Measurements from ENCODE around the gene MDFIC.

The MDFIC gene

GRCh38 chr7:115066634-115067033 is 144.7 kb downstream of the MDFIC start:
- H3F3A ChIP-seq (ENCODE audit: insufficient read depth, low read length) = no peaks in the 10 kb centered on the region
- no peak overlapping the region for H3K4me3 ChIP-seq (ENCODE audit: low read length)
- H3K27ac ChIP-seq (ENCODE audit: low read length) = no peak overlapping the region
- no peaks in the 10 kb centered on the region for H3K4me1 ChIP-seq (ENCODE audit: low read length)
- no peaks in the 10 kb centered on the region for H3K9me2 ChIP-seq (replicated peaks; ENCODE audit: insufficient read depth, low read length)
- TF ChIP-seq CTCF (IDR thresholded peaks at IDR 0.05; ENCODE audit: low read length) = no peak
- no peak for TF ChIP-seq EZH2phosphoT487 (IDR thresholded peaks at IDR 0.05; ENCODE audit: low read length)
- TF ChIP-seq EZH2 (optimal IDR thresholded peaks at IDR 0.05; ENCODE audit: low read depth, low read length) = no peak
- no peaks in the 10 kb centered on the region for H3K79me2 ChIP-seq (ENCODE audit: low read length)
- H3K36me3 ChIP-seq (replicated peaks; ENCODE audit: insufficient read depth, low read length) = no peaks in the 10 kb centered on the region
- no peak overlapping the region for H3K9ac ChIP-seq (ENCODE audit: low read length)
- no peak for DNase-seq
- H3K4me2 ChIP-seq (ENCODE audit: low read depth, low read length) = 0 out of 2 replicates have a peak overlapping the region, but pooled peaks have one; percentile 1
- H3K9me3 ChIP-seq (replicated peaks; ENCODE audit: insufficient read depth, low read length) = no peaks in the 10 kb centered on the region
- H2AFZ ChIP-seq (ENCODE audit: low read length) = no peak overlapping the region
- no peaks in the 10 kb centered on the region for H3K27me3 ChIP-seq (replicated peaks; ENCODE audit: insufficient read depth, low read length)
- H4K20me1 ChIP-seq (ENCODE audit: insufficient read depth, low read length) = no peaks in the 10 kb centered on the region

GRCh38 chr7:115068220-115068619 is 146.3 kb downstream of the MDFIC start:
- H3K4me2 ChIP-seq (ENCODE audit: low read depth, low read length) = no peak overlapping the region

More at GRCh38 chr7:115068220-115068619, 146.3 kb downstream of the MDFIC start:
- Histone ChIP-seq H4K20me1 (ENCODE audit: insufficient read depth, low read length) (no peaks in the 10 kb centered on the region), H3K9ac (ENCODE audit: low read length) (no peak overlapping the region), H3F3A (ENCODE audit: insufficient read depth, low read length) (no peaks in the 10 kb centered on the region), H3K27me3 (replicated peaks; ENCODE audit: insufficient read depth, low read length) (no peaks in the 10 kb centered on the region), H3K27ac (ENCODE audit: low read length) (no peak overlapping the region), H3K79me2 (ENCODE audit: low read length) (no peaks in the 10 kb centered on the region), H3K4me1 (ENCODE audit: low read length) (no peaks in the 10 kb centered on the region), H3K9me2 (replicated peaks; ENCODE audit: insufficient read depth, low read length) (no peaks in the 10 kb centered on the region), H2AFZ (ENCODE audit: low read length) (no peak overlapping the region), H3K4me3 (ENCODE audit: low read length) (no peak overlapping the region), H3K9me3 (replicated peaks; ENCODE audit: insufficient read depth, low read length) (no peaks in the 10 kb centered on the region), H3K36me3 (replicated peaks; ENCODE audit: insufficient read depth, low read length) (no peaks in the 10 kb centered on the region)
- TF ChIP-seq CTCF (IDR thresholded peaks at IDR 0.05; ENCODE audit: low read length) (no peak), EZH2phosphoT487 (IDR thresholded peaks at IDR 0.05; ENCODE audit: low read length) (no peak), EZH2 (optimal IDR thresholded peaks at IDR 0.05; ENCODE audit: low read depth, low read length) (no peak)
- no peak for DNase-seq

All from MM.1S (cell line).